Measurements from ENCODE around the gene LDB2.
"Not testable (repeated sequence)": the region's sequence is repeated elsewhere in the genome, so short reads cannot be mapped to it uniquely, and the experiment has no call there.

LDB2 gene

DNA sequence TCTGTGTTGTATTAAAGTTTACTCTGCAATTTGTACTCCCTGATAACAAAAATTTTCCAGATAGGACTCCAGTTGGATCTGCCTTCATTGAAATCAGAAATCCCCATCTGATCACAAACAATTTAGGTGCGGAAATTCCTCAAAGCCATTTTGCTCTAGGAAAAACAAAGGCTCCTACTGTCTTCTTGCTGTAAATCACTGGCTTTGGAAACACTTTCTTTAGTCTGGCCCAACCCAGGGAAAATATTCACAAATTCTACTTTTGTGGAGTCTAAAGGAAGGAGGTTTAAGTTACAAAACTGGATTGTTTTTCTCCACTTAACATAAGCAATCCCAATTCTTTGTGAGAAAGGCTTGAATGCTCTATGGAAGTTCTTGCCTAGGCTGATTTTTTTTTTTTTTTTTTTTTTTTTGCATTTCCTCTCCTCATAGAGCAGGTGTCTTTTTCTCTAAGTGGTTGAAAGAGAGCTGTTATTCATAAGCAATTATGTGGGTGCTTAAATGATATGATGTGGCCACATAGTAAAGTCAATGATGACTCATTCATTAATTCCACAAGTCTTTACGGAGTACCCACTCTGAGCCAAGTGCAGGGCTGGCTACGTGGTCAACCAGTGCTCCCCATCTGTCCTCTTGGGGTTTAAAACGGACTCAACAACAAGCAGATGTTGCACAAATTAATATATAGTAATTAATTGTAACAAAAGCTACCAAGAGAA lies 261.4 kb downstream of the LDB2 start:
- DNase-seq: no peak

DNA sequence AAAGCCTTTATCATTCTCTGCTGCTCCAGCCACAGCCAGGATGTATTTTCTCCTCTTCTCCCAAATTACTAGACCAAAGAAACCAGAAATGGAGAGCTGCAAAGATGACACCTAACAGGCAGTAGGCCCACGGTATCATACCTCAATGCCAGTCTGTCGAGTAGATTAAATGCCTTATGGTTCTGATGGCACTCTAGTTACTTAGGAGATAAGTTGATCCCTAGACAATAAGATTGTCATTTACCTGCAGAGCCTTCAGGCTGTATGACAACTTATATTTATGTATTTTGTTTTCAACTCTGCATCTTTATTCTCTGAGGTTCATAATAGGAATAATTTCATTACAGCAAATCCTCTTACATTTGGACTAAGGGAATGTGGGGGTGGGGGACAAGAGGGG lies 262.1 kb downstream of the LDB2 start:
- DNase-seq: no peak

DNA sequence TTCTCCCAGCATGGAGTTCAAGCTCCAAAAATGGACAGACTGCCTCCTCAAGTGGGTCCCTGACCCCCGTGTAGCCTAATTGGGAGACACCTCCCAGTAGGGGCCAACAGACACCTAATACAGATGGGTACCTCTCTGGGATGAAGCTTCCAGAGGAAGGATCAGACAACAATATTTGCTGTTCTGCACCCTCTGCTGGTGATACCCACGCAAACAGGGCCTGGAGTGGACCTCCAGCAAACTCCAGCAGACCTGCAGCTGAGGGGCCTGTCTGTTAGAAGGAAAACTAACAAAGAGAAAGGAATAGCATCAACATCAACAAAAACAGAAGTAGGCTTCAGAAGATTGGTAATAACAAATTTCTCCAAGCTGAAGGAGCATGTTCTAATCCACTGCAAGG lies 269.2 kb downstream of the LDB2 start:
- DNase-seq: not testable (repeated sequence)

DNA sequence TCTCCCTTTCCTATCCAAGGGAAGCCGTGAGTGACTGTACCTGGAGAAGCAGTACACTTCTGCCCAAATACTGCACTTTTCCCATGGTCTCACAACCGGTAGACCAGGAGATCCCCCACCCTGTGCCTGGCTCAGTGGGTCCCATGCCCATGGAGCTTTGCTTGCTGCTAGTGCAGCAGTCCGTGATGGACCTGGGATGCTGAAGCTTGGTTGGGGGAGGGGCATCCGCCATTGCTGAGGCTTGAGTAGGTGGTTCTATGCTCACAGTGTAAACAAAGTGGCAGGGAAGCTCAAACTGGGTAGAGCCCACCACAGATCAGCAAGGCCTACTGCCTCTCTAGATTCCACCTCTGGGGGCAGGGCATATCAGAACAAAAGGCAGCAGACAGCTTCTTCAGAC lies 269.6 kb downstream of the LDB2 start:
- not testable (repeated sequence) for DNase-seq

DNA sequence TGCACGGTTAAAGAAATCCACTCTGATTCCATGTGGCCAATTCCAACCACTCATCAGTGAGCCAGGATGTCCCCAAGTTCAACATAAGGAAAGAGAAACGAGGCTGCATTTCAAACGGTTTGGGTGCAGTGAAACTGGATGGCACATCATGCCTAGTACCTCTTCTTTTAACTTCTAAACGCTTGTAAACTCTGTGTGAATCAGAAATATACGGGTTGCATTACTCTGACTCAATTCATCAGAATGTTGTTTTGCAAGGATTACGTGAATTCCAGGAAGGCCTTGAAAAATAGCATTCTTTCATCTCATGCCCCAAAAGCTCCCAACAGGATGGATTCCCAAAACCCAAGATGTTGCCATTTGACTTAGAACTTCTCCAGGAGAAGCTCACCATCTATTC lies 270.4 kb downstream of the LDB2 start:
- DNase-seq: no peak

DNA sequence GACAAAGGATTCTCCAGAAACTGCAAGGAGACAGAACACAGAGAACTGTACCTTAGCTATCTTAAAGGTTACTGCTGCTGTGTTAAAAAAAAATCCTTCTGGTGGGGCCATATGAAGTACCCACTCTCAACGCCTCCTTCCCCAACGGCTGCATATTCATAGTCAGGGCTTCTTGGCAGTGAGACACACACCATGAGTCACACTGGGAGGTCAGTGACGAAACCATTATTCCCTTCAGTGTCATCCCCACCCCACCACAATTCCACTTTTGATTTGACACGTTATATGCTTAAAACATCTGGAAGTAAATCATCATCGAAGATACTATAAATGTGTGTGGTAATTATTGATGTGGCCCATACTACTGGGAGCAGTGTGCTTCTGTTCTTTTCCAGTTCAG lies 271.5 kb downstream of the LDB2 start:
- no peak for DNase-seq

DNA sequence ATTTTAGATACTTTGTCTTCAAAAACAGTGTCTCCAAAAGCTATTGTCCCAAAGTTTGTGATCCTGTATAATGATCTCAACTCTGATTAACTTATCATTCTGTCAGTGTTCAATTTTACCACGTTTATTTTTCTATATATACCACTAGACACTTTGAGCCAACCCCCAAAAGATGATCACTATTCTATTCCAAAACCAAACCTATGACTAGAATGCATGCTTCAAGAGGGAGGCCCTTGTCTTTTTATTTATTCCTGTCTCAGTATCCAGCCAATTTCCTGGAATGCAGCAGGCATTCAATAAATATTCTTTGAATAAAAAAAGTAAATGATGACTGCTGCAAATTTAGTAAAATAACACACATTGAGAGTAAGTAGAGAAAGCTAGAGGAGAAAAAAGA lies 275.6 kb downstream of the LDB2 start:
- DNase-seq: no peak

DNA sequence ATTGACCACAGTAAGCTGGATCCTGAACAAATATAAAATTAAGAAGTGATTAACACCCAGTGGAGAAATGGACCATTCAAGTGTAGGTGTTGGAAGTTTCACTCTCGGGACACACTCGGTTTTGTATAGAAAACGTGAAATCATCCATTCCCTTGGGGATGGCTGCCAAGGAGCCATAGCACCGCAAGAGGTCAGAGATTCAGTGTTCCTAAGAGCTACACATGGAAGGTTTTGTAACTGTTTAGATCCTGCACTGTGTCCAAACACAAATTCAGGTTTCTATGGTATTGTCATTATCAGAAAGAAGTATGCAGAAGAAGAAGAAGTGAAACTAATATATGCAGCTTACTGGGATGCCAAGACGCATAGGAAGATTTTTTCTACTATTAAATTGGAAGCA lies 281.0 kb downstream of the LDB2 start:
- no peak for DNase-seq

DNA sequence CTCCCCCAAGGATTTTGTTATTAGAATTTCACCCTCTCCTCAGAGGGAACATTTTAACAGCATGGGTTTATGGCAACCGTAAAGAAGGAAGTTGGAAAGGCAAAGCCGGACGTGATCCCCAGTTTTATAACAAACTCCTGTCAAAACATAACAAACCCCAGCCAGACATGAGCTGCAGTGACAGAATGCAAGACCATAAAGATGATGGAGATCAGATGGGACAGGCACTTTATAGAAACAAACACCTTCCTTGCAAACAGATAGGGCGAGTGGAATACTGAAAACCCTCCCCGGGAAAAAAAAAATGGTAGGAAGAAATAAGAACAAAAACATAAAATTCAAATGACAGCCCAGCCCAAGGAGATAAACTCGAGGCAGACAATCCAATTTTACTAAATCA lies 281.4 kb downstream of the LDB2 start:
- DNase-seq: no peak

DNA sequence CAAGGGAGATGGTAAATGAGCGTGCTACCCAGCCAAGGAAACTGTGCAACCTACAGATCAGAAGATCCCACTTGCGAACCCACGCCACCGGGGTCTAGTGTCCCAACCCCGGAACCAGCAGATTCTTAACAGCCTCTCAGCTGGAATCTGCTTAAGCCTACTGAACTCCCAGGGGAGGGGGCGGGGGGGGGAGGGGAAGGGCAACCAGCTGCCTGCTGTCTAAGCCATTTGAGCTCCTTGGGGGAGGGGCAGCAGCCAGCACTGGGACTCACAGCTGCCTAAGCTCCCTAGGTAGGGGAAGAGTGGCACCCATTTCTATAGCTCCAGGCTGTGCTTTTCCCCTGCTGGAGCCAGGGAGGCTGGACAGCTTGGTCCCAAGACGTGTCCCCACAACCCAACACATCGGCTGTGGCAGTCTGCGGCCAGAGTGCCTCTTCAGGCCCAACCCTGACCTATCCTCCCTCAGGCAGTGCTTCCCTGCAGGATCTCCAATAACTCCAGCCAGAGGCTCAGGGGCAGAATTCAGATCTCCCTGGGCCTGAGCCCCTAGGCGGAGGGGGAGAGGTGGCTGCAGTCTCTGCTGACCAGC lies 289.2 kb downstream of the LDB2 start:
- no peak for DNase-seq

DNA sequence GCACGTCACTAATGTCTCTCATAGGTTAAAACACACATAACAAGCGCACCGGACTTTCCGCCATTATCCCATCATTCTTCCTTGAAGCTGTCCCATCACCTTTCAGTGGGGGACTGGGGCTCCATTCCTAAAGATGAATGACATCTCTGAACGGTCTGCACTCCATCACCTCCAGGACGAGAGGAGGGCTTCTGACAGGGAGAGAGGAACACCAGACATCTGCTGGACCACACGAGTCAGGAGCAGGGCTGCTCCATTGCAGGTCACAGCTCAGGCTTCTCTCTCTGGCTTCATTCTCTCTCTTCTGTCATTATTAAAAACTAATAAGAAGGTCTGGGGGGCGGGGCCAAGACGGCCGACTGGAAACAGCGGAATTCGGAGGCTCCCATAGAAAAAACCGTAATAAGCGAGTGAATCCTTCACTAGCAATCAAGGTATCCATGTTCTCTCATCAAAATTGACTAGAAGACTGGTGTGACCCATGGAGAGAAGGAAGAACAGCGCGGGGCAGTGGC lies 289.8 kb downstream of the LDB2 start:
- no peak for DNase-seq

DNA sequence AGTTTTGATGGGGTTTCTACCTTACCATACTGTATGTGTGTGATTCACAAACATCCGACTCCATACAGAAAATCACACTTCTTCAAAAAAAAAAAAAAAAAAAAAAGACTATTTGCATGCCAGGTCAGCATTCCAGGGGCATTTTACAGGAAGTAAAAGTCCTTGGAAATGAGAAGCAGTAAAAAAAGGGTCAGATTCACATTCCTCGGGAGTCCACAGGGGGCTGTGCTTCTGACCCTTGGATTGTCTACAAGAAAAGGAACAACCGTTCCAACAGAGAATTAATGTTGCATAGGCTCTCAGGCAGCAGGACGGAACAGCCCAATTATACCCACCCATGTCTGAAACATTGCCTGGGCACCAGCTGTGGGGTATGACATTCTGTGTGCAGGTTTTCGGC lies 290.3 kb downstream of the LDB2 start:
- DNase-seq: no peak

DNA sequence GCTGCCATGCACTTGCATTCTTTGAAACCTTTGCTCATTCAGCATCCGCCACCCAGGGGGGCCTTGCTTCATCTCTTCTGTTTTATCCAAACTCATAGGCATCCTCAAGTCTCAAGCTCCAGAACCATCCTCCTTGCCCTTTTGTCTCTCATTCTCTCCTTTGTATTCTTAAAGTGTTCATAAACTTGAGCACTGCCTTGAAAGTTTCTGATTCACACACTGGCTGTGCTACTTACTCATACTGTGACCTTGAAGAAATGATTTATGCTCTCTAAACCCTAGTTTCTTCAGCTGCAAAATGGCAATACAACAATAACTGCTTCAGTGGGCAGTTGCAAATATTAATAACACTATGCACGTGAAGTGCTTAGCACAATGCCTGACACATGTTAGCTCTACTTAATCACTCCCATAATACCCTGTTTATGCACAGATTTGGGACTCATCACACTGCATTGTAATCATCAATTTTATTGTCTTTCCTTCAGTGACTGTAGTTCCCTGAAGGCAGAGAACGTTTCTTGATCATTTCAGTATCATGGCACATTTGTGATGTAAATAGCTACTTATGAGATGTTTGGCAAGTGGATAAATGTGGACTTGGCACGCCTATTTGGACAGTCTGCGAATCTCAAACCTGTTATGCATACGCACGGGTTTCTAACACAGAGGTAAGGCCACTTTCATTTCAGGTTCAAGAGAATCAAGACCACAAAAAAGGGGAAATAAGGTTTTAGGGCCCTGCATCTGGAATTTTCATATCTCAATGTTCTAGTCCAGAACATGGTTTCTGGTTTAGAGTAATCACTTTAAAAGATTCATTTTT lies 291.0 kb downstream of the LDB2 start:
- no peak for DNase-seq

DNA sequence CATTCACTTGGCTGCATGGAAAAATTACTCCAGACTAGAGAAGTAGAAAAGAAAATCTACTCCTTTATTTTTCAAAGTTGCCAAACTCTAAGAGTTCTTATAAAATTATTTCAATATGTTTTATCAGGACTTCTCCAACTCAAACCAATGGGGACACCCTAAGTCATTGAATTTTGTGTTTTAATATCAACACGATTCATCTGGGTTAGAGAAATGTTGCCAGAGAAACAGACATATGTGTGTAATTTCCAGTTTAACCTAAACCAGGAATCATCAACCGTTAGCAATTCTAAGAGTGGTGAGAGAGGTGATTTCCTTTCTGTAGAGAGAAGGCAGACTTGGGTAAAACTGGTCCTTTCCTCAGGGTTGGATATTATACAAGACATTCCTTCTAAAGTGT lies 291.8 kb downstream of the LDB2 start:
- no peak for DNase-seq

DNA sequence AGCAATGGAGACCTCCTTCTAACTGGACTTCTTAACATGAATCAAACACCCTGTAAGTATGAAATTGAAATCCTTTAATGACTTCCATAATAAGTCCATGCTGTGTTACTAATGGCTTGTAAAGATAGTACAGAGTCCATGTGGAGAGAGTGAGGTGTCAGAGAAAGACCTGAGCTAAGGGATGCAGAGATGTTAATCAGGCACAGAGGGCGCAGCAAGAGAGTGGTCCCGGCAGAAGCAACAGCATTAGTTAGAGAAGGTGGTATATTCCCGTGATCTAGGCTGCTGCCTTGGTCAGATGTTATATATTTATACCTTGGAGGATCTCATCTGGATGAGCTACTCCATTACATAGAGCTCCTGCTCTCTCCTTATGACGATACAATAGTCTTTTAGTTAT lies 295.3 kb downstream of the LDB2 start:
- no peak for DNase-seq

DNA sequence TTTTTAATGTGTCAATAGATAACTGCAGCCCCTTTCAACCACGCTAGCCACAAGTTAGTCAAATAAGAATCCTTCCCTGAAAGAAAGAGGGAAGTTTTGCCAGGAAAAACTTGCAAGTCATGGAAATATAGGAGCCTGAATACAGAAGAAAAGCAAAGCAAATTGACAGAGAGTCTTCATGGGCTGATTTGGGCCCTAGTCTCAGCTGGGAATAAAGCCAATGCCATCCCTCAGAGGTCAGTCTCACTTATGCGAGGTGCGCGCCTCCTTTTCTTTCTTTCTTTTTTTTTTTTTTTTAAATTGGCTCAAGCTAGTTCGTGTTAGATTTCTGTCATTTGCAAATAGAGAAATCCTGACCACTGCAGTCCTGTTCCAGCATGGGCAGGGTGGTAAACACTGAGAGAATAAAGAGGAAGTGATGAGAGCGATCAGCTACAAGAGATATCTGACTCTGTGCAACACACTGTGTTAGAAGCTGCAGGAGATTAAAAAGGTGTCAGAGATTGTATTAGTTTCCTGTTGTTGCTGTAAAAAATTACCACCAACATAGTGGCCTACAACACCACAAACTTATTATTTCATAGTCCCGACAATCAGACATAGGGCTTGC lies 299.7 kb downstream of the LDB2 start:
- no peak for DNase-seq

DNA sequence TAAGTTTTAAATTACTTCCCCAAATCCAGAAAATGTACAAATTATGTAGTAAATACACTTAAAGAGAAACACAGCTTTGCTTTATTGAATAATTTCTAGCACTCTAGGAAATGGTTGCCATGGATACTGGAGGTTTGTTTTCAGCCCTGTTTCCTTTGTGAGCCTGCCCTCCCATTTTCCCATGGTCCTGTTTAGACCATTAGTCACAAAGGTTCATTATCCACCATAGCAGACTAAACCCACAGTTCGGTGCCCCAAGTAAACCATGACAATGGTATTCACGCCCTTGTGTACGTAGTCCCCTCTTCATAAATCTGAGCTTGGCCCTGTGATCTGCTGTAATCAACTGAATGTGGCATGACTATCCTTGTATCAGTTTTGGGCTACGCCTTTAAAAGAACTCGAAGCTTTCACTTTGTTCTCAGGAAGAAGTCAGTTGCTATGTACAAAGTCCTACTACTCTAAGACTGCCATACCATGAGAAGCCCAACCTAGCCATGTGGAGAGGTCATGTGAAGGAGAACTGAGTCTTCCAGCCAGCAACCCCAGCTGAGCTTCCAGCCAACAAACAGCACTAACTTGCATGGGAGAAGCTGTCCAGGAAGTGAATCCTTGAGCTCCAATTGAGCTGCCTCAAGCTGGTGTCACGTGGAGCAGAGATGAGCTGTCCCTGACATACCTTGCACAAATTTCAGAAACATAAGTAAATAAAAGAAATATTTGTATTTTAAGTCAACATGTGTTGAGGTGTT lies 300.4 kb downstream of the LDB2 start:
- DNase-seq: no peak

DNA sequence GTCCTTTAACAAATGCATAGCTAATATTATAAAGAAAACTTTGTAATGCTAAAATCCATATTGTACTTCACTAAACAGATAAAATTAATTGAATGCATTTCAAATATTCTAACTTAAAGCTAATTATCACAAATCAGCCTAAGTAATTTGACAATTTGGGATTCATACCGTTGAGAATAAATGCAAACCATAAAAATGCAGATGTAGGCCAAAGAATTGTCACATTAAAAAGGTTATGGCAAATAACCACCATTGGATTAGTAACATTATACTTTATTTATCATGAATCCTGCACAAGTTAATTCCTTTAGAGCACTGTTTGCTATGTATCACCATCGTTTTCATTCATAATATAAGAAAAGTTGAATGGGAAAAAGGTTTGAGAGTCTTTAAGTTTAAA lies 301.0 kb downstream of the LDB2 start:
- no peak for DNase-seq

DNA sequence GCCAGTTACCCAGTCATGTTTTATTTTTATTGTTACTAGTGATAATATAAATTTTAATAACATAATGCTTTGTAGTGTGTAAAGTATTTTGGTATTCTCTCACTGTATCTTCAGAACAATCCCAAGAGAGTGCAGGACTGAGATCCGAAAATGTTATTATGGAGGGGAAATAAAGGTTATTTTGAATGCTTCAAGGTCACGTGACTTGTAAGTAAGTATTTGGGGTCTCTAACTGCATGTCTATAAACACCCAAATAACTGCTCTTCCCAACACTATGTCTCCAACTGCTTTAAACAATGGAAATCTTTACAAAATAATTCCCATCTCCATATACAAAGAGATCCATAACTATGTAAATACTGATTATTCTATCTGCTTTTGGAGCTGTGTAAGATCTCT lies 302.2 kb downstream of the LDB2 start:
- DNase-seq: no peak

DNA sequence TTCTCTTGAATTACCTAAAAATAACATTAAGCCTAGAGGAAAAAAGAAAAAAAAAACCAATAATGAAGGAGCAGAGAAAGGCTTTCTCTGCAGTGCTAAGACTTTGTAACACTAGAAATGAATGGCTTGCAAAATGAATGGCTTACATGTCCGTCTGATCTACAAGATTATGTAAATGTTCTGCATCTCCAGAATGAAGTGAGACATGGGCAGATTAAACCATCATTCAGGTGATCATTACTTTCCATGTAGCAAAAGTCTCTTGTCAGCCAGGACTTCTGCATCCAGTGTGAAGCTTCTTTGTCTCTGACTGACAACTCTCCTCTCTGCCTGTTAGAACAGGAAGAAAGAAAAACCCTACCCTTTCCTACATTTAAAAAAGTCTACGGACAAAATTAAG lies 304.3 kb downstream of the LDB2 start:
- DNase-seq: no peak

DNA sequence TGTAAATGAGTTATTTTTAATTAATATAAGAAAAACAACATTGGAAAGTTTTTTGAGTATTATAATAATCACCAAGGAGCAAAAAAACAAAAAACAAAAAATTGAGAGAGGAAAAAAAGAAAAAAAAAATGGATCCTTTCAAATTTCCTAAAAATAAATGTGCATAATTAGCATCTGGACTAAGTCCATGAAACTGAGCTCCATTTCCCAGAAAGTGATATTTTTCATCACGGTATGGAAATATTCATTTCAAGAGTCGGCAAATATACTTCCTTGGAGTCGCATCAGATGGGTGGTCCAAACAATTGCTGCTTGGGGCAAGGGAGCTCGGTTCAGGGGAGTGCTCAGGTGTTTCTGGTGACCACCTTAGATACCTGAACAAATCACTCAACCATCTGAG lies 305.1 kb downstream of the LDB2 start:
- DNase-seq: no peak

DNA sequence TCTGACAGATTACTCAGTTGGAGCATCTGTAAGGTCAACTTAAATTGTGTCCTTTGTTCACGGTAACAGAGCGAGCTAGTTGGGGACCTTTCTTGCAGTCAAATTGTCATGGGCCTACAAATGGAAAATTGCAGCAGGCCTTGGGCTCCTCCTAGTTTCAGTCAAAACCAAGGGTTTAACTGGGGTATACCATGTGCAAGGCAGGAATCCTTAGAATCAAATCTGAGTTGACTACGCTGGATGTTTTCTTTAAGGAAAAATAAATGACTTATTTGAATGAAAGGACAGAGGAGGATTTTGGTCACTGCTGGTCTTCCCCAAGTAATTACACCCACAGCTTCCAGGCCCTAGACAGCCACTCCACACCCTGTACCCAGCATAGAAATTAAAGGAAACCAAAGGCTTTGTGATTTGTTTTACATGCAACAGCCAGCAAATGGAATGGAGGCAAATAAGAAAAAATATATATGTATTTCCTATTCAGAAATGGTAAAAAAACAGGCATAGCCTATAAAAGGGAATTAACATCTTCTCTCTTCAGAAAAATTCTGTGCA lies 307.1 kb downstream of the LDB2 start:
- no peak for DNase-seq

Data from T-helper 9 cell (primary cell).